H9 (cell line): ENCODE measurements around the gene WWC2. TPM values are rescaled to one million over a fixed set of nuclear protein-coding genes. Genes with fewer than 3 reads are reported as not detected.

Source experiments
- DNase-seq: peaks from one replicate; pipeline ENCODE4 v3.0.0-alpha.2; 2017
- H2AFZ ChIP-seq: one replicate; pipeline ENCODE4 v1.6.1; 2013; ENCODE audit warnings: mild to moderate bottlenecking, low read length, control low read depth, moderate library complexity
- H2AK5ac ChIP-seq: 2 replicates; pipeline ENCODE4 v1.6.1; 2013; ENCODE audit warnings: low read length, control low read depth, mixed read lengths; ENCODE audit not compliant: insufficient read length
- H2BK120ac ChIP-seq: one replicate; pipeline ENCODE4 v1.6.1; 2013; ENCODE audit warnings: low read depth, mild to moderate bottlenecking, low read length, control low read depth, inconsistent platforms; ENCODE audit not compliant: poor library complexity, severe bottlenecking
- H2BK12ac ChIP-seq: 2 replicates; pipeline ENCODE4 v1.6.1; 2013; ENCODE audit warnings: low read length, control low read depth, mixed read lengths, low read depth; ENCODE audit not compliant: insufficient read length
- H2BK15ac ChIP-seq: 2 replicates; pipeline ENCODE4 v1.6.1; 2013; ENCODE audit warnings: low read depth, low read length, control low read depth
- H2BK20ac ChIP-seq: one replicate; pipeline ENCODE4 v1.6.1; 2013; ENCODE audit warnings: low read depth, mild to moderate bottlenecking, low read length, control low read depth, inconsistent platforms; ENCODE audit not compliant: poor library complexity, severe bottlenecking
- H2BK5ac ChIP-seq: 2 replicates; pipeline ENCODE4 v1.6.1; 2013; ENCODE audit warnings: low read length, control low read depth, mixed read lengths; ENCODE audit not compliant: insufficient read length
- H3K14ac ChIP-seq: 2 replicates; pipeline ENCODE4 v1.6.1; 2013; ENCODE audit warnings: low read length, control low read depth; ENCODE audit not compliant: insufficient read depth
- H3K18ac ChIP-seq: 2 replicates; pipeline ENCODE4 v1.6.1; 2013; ENCODE audit warnings: low read depth, mild to moderate bottlenecking, mixed read lengths, low read length, control low read depth; ENCODE audit not compliant: insufficient read length
- H3K23ac ChIP-seq: 2 replicates; pipeline ENCODE4 v1.6.1; 2013; ENCODE audit warnings: low read length, control low read depth, mixed read lengths, low read depth; ENCODE audit not compliant: insufficient read length
- H3K23me2 ChIP-seq: 2 replicates; pipeline ENCODE4 v1.6.1; 2013; ENCODE audit warnings: low read depth, mild to moderate bottlenecking, mixed read lengths, low read length, control low read depth; ENCODE audit not compliant: insufficient read length, poor library complexity, severe bottlenecking
- H3K27ac ChIP-seq: 2 replicates; pipeline ENCODE4 v1.5.1; 2013; ENCODE audit warnings: low read length, control low read depth, mixed read lengths, low read depth; ENCODE audit not compliant: insufficient read length
- H3K27me3 ChIP-seq: 2 replicates; pipeline ENCODE4 v1.6.1; 2013; ENCODE audit warnings: low read length, control low read depth, inconsistent platforms; ENCODE audit not compliant: insufficient read depth
- H3K4ac ChIP-seq: 2 replicates; pipeline ENCODE4 v1.6.1; 2013; ENCODE audit warnings: low read depth, mild to moderate bottlenecking, control low read depth, inconsistent platforms, low read length, moderate library complexity
- H3K4me1 ChIP-seq: 2 replicates; pipeline ENCODE4 v1.6.1; 2013; ENCODE audit warnings: low read length, control low read depth, inconsistent platforms; ENCODE audit not compliant: insufficient read depth
- H3K4me2 ChIP-seq: 2 replicates; pipeline ENCODE4 v1.6.1; 2013; ENCODE audit warnings: low read length, control low read depth, mixed read lengths; ENCODE audit not compliant: insufficient read length, insufficient read depth
- H3K56ac ChIP-seq: 2 replicates; pipeline ENCODE4 v1.6.1; 2013; ENCODE audit warnings: low read depth, mild to moderate bottlenecking, mixed read lengths, low read length, control low read depth; ENCODE audit not compliant: insufficient read length
- H3K79me1 ChIP-seq: 2 replicates; pipeline ENCODE4 v1.6.1; 2013; ENCODE audit warnings: low read depth, mild to moderate bottlenecking, moderate library complexity, low read length, control low read depth, inconsistent platforms; ENCODE audit not compliant: insufficient read depth, poor library complexity, severe bottlenecking
- H3K79me2 ChIP-seq: 2 replicates; pipeline ENCODE4 v1.6.1; 2013; ENCODE audit warnings: low read length, control low read depth, inconsistent platforms; ENCODE audit not compliant: insufficient read depth
- H3K9ac ChIP-seq: 2 replicates; pipeline ENCODE4 v1.6.1; 2013; ENCODE audit warnings: low read length, control low read depth, mixed read lengths; ENCODE audit not compliant: insufficient read length; ENCODE audit errors: extremely low read depth
- H3K9me3 ChIP-seq: one replicate; pipeline ENCODE4 v1.6.1; 2013; ENCODE audit warnings: low read depth, low read length, inconsistent platforms; ENCODE audit not compliant: control insufficient read depth
- H3T11ph ChIP-seq: one replicate; pipeline ENCODE4 v1.6.1; 2013; ENCODE audit warnings: mild to moderate bottlenecking, low read length, control low read depth, inconsistent platforms
- H4K20me1 ChIP-seq: one replicate; pipeline ENCODE4 v1.6.1; 2013; ENCODE audit not compliant: control insufficient read depth, insufficient read length, insufficient read depth
- H4K5ac ChIP-seq: 2 replicates; pipeline ENCODE4 v1.6.1; 2013; ENCODE audit warnings: low read depth, mild to moderate bottlenecking, mixed read lengths, low read length, control low read depth; ENCODE audit not compliant: insufficient read length
- H4K8ac ChIP-seq: replicated peaks from 2 replicates; pipeline ENCODE4 v1.6.1; 2013; ENCODE audit warnings: low read length, control low read depth, mixed read lengths, low read depth; ENCODE audit not compliant: insufficient read length
- H4K91ac ChIP-seq: 2 replicates; pipeline ENCODE4 v1.6.1; 2013; ENCODE audit warnings: low read depth, mild to moderate bottlenecking, moderate library complexity, mixed read lengths, low read length, control low read depth; ENCODE audit not compliant: insufficient read length
- H3K27ac Mint-ChIP-seq, 3 experiments: 2 replicates in 2 of 3; 3 replicates in 1 of 3; pipeline ENCODE4 v1.8.0; 2020 to 2021; ENCODE audit warnings: mixed read lengths in 3 of 3, mild to moderate bottlenecking in 1 of 3, moderate library complexity in 1 of 3
- H3K27me3 Mint-ChIP-seq: 2 replicates; pipeline ENCODE4 v1.8.0; 2021; ENCODE audit warnings: low read depth, mild to moderate bottlenecking, moderate library complexity, mixed read lengths
- H3K36me3 Mint-ChIP-seq, 3 experiments: 2 replicates in 2 of 3; 3 replicates in 1 of 3; pipeline ENCODE4 v1.8.0; 2020 to 2021; ENCODE audit warnings: low read depth in 3 of 3, mixed read lengths in 3 of 3; ENCODE audit not compliant: insufficient read depth in 1 of 3
- H3K4me1 Mint-ChIP-seq, 2 experiments: 2 replicates each; pipeline ENCODE4 v1.8.0; 2020; ENCODE audit warnings: mixed read lengths in 2 of 2
- H3K4me3 Mint-ChIP-seq, 2 experiments: 2 replicates in 1 of 2; 3 replicates in 1 of 2; pipeline ENCODE4 v1.8.0; 2020 to 2021; ENCODE audit warnings: mild to moderate bottlenecking in 2 of 2, mixed read lengths in 2 of 2, moderate library complexity in 1 of 2
- H3K9me3 Mint-ChIP-seq, 2 experiments: 2 replicates in 1 of 2; 3 replicates in 1 of 2; pipeline ENCODE4 v1.8.0; 2020; ENCODE audit warnings: mild to moderate bottlenecking in 2 of 2, mixed read lengths in 2 of 2, moderate library complexity in 1 of 2
- WGBS: extraction: QIAGEN DNeasy Blood & Tissue Kit; methylation state at CpG from one replicate; pipeline ENCODE4 v1.1.7; 2013; ENCODE audit warnings: missing lambda C conversion rate, low lambda C conversion rate, mixed read lengths; ENCODE audit not compliant: insufficient read length; ENCODE audit errors: extremely low coverage; 5-methylcytosine and 5-hydroxymethylcytosine counted together
- total RNA-seq: library from RNA; stranded (reverse); gene quantifications from 2 replicates; pipeline ENCODE4 v1.2.1, GENCODE V29; 2021
- TF ChIP-seq, protein P1 (sequence below): fragments of 200-600 bp; sonication (generic); conservative IDR thresholded peaks from 3 replicates; pipeline ENCODE4 v1.8.0; 2021; ENCODE audit warnings: antibody characterized with exemption, mild to moderate bottlenecking

Gene WWC2
- total RNA-seq, 1 experiment from 2014 or later, result 106 TPM

DNA sequence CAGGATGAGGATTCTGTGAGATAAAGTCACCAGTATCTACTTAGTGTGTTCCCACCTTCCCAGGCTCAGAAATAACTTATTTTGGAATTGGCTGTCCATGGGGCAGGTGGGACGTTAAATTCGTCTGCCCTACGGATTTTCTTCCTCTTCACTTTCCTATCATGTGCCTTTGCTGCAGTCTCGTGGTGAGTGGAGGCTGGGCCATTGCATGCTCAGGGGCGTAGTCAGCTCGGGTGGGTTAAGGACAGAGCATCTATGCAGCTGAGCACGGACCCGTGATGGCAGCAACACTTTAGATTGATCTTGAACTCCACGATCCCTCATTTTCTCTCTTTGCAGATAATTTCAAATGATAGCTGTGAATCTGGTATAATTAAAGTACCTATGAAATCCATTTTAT, 169.5 kb downstream of the WWC2 start:
- Histone ChIP-seq H3K4me1 (no peaks in the 10 kb centered on the region), H3K18ac (no peak overlapping the region), H3K79me1 (no peaks in the 10 kb centered on the region), H2BK120ac (no peak overlapping the region), H3K23me2 (no peaks in the 10 kb centered on the region), H2BK20ac (no peak overlapping the region), H4K20me1 (no peaks in the 10 kb centered on the region), H2BK15ac (no peak overlapping the region), H2BK5ac (no peak overlapping the region), H3K9me3 (no peaks in the 10 kb centered on the region), H4K5ac (no peak overlapping the region), H2BK12ac (no peak overlapping the region), H3K27ac (no peak overlapping the region), H3K4ac (no peak overlapping the region), H3K4me2 (no peak overlapping the region), H3K14ac (no peak overlapping the region), H3K9ac (no peak overlapping the region), H3K23ac (no peak overlapping the region), H4K8ac (no peak overlapping the region), H3K79me2 (no peaks in the 10 kb centered on the region), H4K91ac (no peak overlapping the region), H3K27me3 (no peaks in the 10 kb centered on the region), H2AK5ac (no peak overlapping the region), H3K56ac (no peak overlapping the region), H3T11ph (no peak overlapping the region), H2AFZ (no peak overlapping the region)
- Mint-ChIP-seq H3K4me3 (no peak overlapping the region), H3K4me1 (peaks cover 8 to 9% of the 10 kb centered on the region in 2 experiments), H3K9me3 (peaks cover 0 to under 1% of the 10 kb centered on the region in 2 experiments; a peak in 1 of 5 replicates), H3K27me3 (no peaks in the 10 kb centered on the region), H3K27ac (no peak overlapping the region), H3K36me3 (peaks cover 48 to 87% (median 86%) of the 10 kb centered on the region in 3 experiments)
- no CpG with 5 or more reads among the region's 9 CpGs for WGBS
- DNase-seq, result no peak
- TF ChIP-seq, protein P1, sequence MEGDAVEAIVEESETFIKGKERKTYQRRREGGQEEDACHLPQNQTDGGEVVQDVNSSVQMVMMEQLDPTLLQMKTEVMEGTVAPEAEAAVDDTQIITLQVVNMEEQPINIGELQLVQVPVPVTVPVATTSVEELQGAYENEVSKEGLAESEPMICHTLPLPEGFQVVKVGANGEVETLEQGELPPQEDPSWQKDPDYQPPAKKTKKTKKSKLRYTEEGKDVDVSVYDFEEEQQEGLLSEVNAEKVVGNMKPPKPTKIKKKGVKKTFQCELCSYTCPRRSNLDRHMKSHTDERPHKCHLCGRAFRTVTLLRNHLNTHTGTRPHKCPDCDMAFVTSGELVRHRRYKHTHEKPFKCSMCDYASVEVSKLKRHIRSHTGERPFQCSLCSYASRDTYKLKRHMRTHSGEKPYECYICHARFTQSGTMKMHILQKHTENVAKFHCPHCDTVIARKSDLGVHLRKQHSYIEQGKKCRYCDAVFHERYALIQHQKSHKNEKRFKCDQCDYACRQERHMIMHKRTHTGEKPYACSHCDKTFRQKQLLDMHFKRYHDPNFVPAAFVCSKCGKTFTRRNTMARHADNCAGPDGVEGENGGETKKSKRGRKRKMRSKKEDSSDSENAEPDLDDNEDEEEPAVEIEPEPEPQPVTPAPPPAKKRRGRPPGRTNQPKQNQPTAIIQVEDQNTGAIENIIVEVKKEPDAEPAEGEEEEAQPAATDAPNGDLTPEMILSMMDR, result no peak
